ENCODE results near the gene PPTC7. TPM values are rescaled to one million over a fixed set of nuclear protein-coding genes. Genes with fewer than 3 reads are reported as not detected.

PPTC7 gene
- total and polyA plus RNA-seq, 2 of the 13 experiments (the other 11 are each of a cell fraction or from before 2014, with no cell fraction given): 4.8 to 12.3 TPM

DNA sequence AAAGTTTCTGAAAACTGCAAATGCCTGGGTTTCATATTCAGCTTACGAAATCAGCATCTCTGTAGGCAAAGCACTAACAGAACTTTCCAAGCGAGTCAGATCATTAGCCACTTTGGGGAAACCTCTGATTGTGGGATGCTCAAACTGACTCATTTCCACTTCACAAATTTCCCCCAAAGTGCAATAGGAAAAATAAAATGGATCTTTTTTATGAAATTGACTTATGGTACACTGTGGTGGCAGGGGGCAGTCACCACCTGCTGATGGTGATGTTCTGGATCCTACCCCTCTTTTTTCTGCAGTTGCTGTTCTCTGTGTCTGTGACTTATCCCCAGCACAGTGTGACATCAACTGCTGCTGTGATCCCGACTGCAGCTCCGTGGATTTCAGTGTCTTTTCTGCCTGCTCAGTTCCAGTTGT lies 36.4 kb upstream of the PPTC7 start:
- Histone ChIP-seq H3K4me2 (ENCODE audit: low read depth, low read length) (no peak overlapping the region), H3K4me1 (ENCODE audit: insufficient read depth, low read length) (peaks cover 17% of the 10 kb centered on the region), H4K20me1 (ENCODE audit: insufficient read depth, low read length) (no peaks in the 10 kb centered on the region), H3K36me3 (replicated peaks in 1 of 2; ENCODE audit: control insufficient read depth in 1 of 2, insufficient read depth in 2 of 2, low read length in 2 of 2) (no peaks in the 10 kb centered on the region), H3K9ac (ENCODE audit: insufficient read depth, low read depth, low read length) (no peak overlapping the region), H3K4me3 (replicated peaks in 1 of 3; ENCODE audit: insufficient read depth in 1 of 3, low read depth in 2 of 3, low read length in 3 of 3) (no peak overlapping the region), H3K9me3 (ENCODE audit: low read length) (no peaks in the 10 kb centered on the region), H3K27ac (ENCODE audit: extremely low read length, insufficient read depth, low read length) (no peak overlapping the region), H3K79me2 (ENCODE audit: insufficient read depth, low read length) (no peaks in the 10 kb centered on the region), H3K27me3 (ENCODE audit: control insufficient read depth in 1 of 2, insufficient read depth in 2 of 2, low read length in 2 of 2) (no peaks in the 10 kb centered on the region), H2AFZ (ENCODE audit: low read length) (no peak overlapping the region)
- in situ Hi-C loops (cut with HindIII; ENCODE audit: extremely low pct_ligation_motif_present, low pct_unique_long_range_greater_than_20kb) (no loop called here), intact Hi-C loops (cut with micrococcal nuclease; ENCODE audit: unreplicated experiment) (no loop called here)
- DNase-seq (ENCODE audit: low spot score) (no peak), FAIRE-seq (no peak), ATAC-seq (no peak)
- 89% methylated on average over 4 of the region's 4 CpGs for WGBS (ENCODE audit: low lambda C conversion rate)
- no TSS peak for BruUV-seq (replicated peaks)
- POLR2A ChIA-PET: no interaction called here
- no peak for TF ChIP-seq ZSCAN21 (CRISPR knock-in tag; IDR thresholded peaks at IDR 0.05; ENCODE audit: borderline replicate concordance)
- no peak for TF ChIP-seq ZFP1 (CRISPR knock-in tag; IDR thresholded peaks at IDR 0.05)
- TF ChIP-seq ZNF33A (CRISPR knock-in tag; IDR thresholded peaks at IDR 0.05; ENCODE audit: borderline replicate concordance): no peak
- TF ChIP-seq, protein P1, sequence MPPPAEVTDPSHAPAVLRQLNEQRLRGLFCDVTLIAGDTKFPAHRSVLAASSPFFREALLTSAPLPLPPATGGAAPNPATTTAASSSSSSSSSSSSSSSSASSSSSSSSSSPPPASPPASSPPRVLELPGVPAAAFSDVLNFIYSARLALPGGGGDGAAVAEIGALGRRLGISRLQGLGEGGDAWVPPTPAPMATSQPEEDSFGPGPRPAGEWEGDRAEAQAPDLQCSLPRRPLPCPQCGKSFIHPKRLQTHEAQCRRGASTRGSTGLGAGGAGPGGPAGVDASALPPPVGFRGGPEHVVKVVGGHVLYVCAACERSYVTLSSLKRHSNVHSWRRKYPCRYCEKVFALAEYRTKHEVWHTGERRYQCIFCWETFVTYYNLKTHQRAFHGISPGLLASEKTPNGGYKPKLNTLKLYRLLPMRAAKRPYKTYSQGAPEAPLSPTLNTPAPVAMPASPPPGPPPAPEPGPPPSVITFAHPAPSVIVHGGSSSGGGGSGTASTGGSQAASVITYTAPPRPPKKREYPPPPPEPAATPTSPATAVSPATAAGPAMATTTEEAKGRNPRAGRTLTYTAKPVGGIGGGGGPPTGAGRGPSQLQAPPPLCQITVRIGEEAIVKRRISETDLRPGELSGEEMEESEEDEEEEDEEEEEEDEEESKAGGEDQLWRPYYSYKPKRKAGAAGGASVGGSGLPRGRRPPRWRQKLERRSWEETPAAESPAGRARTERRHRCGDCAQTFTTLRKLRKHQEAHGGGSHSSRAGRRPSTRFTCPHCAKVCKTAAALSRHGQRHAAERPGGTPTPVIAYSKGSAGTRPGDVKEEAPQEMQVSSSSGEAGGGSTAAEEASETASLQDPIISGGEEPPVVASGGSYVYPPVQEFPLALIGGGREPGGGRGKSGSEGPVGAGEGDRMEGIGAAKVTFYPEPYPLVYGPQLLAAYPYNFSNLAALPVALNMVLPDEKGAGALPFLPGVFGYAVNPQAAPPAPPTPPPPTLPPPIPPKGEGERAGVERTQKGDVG (CRISPR knock-in tag; IDR thresholded peaks at IDR 0.05; ENCODE audit: borderline replicate concordance): no peak
- CTCF ChIA-PET (ENCODE audit: low intra/inter-chr PET ratio, low total read pairs): no interaction called here

DNA sequence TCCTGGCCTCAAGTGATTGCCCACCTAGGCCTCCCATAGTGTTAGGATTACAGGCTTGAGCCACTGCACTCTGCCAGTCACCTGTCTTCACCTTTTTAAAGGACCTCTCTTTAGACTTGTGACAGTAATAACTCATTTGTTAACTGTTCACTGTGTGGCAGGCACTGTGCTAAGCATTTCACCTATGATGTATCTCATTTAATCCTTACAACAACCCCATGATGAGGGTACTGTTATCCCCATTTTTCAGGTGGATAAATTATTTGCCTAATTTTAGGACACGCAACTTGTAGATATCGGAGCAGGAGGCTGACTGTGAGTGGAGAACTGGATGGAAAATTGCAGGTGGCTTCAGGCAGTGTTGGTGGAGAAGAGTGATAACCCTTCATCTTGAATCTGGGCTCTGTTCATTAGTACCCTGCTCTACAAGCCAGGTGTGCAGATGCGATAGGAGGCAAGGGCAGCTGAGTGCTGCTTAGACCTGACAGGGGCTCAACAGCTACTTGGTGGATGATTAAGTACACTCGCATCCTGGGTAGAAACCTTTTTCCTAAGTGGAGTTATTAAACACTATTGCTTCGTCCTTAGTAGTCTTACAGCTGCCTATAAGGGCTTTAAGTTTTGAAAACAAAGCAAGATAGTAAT lies 33.5 kb upstream of the PPTC7 start:
- intact Hi-C loops (cut with micrococcal nuclease; ENCODE audit: unreplicated experiment): no loop called here

More for the DNA sequence above, 33.5 kb upstream of the PPTC7 start:
- H4K20me1 ChIP-seq (ENCODE audit: insufficient read depth, low read length): no peaks in the 10 kb centered on the region
- no peaks in the 10 kb centered on the region for H3K9me3 ChIP-seq (ENCODE audit: low read length)
- ATAC-seq (no peak), FAIRE-seq (no peak), DNase-seq (ENCODE audit: low spot score) (no peak)
- WGBS (ENCODE audit: low lambda C conversion rate): 97% methylated on average over 5 of the region's 5 CpGs
- H3K4me3 ChIP-seq (replicated peaks in 1 of 3; ENCODE audit: insufficient read depth in 1 of 3, low read depth in 2 of 3, low read length in 3 of 3): no peak overlapping the region
- ChIA-PET POLR2A (no interaction called here), CTCF (ENCODE audit: low intra/inter-chr PET ratio, low total read pairs) (no interaction called here)
- H3K4me1 ChIP-seq (ENCODE audit: insufficient read depth, low read length): peaks cover 10% of the 10 kb centered on the region
- no peak overlapping the region for H3K9ac ChIP-seq (ENCODE audit: insufficient read depth, low read depth, low read length)
- H3K79me2 ChIP-seq (ENCODE audit: insufficient read depth, low read length): no peaks in the 10 kb centered on the region
- H3K27ac ChIP-seq (ENCODE audit: extremely low read length, insufficient read depth, low read length): no peak overlapping the region
- BruUV-seq (replicated peaks): no TSS peak
- TF ChIP-seq ARNT (IDR thresholded peaks at IDR 0.05) (no peak), REPIN1 (CRISPR knock-in tag; IDR thresholded peaks at IDR 0.05; ENCODE audit: borderline replicate concordance, low read depth) (peak; percentile 35; the same call in 1 of the 2 replicates)
- in situ Hi-C loops (cut with HindIII; ENCODE audit: extremely low pct_ligation_motif_present, low pct_unique_long_range_greater_than_20kb): no loop called here
- no peaks in the 10 kb centered on the region; a peak in 1 of 5 replicates for H3K27me3 ChIP-seq (ENCODE audit: control insufficient read depth in 1 of 2, insufficient read depth in 2 of 2, low read length in 2 of 2)
- no peak overlapping the region for H2AFZ ChIP-seq (ENCODE audit: low read length)
- no peak overlapping the region for H3K4me2 ChIP-seq (ENCODE audit: low read depth, low read length)
- H3K36me3 ChIP-seq (replicated peaks in 1 of 2; ENCODE audit: control insufficient read depth in 1 of 2, insufficient read depth in 2 of 2, low read length in 2 of 2): no peaks in the 10 kb centered on the region
